Fibroblast of lung (primary cell): Measurements from ENCODE around the gene LHFPL6. TPM values are rescaled to one million over a fixed set of nuclear protein-coding genes. Genes with fewer than 3 reads are reported as not detected.

Experiments used
- DNase-seq, 2 donors: peaks; one replicate each; pipeline versions ENCODE4 v3.0.0 to v3.0.0-alpha.2; 2010; ENCODE audit warnings: low read depth in 2 of 2
- H2AFZ ChIP-seq: 2 replicates; pipeline ENCODE4 v1.5.1; 2012; ENCODE audit warnings: low read length, control low read depth, inconsistent platforms
- H3K27ac ChIP-seq: 2 replicates; pipeline ENCODE4 v1.5.1; 2011; ENCODE audit warnings: low read length, control low read depth; ENCODE audit not compliant: insufficient read depth
- H3K27me3 ChIP-seq: 2 replicates; pipeline ENCODE4 v1.5.1; 2011; ENCODE audit warnings: mild to moderate bottlenecking, low read length; ENCODE audit not compliant: control insufficient read depth, insufficient read depth
- H3K36me3 ChIP-seq: 2 replicates; pipeline ENCODE4 v1.5.1; 2011; ENCODE audit warnings: low read length; ENCODE audit not compliant: control insufficient read depth, insufficient read depth
- H3K4me1 ChIP-seq: 2 replicates; pipeline ENCODE4 v1.5.1; 2011; ENCODE audit warnings: low read length; ENCODE audit not compliant: control insufficient read depth, insufficient read depth; ENCODE audit errors: extremely low read depth
- H3K4me2 ChIP-seq: 2 replicates; pipeline ENCODE4 v1.5.1; 2011; ENCODE audit warnings: low read length, control low read depth; ENCODE audit not compliant: insufficient read depth; ENCODE audit errors: extremely low read depth
- H3K4me3 ChIP-seq, 4 experiments: fragments of 200-600 bp in 1 of 4; sonication (generic) in 1 of 4; replicated peaks in 1 of 4; 2 replicates each; pipeline ENCODE4 v1.5.1; 2011 to 2016; ENCODE audit warnings: low read length in 4 of 4, low read depth in 3 of 4, mild to moderate bottlenecking in 3 of 4, control low read depth in 2 of 4, inconsistent platforms in 1 of 4, mixed read lengths in 1 of 4; ENCODE audit not compliant: insufficient read depth in 1 of 4; ENCODE audit errors: control extremely low read depth in 1 of 4
- H3K79me2 ChIP-seq: 2 replicates; pipeline ENCODE4 v1.5.1; 2012; ENCODE audit warnings: mild to moderate bottlenecking, low read length, inconsistent platforms; ENCODE audit not compliant: control insufficient read depth, insufficient read depth
- H3K9ac ChIP-seq: 2 replicates; pipeline ENCODE4 v1.5.1; 2011; ENCODE audit warnings: mild to moderate bottlenecking, low read length, control low read depth; ENCODE audit not compliant: insufficient read depth
- H3K9me3 ChIP-seq: 2 replicates; pipeline ENCODE4 v1.5.1; 2012; ENCODE audit warnings: low read depth, low read length; ENCODE audit not compliant: control insufficient read depth, insufficient read depth
- H4K20me1 ChIP-seq: 2 replicates; pipeline ENCODE4 v1.5.1; 2011; ENCODE audit warnings: low read length; ENCODE audit not compliant: control insufficient read depth, insufficient read depth; ENCODE audit errors: extremely low read depth
- CTCF ChIP-seq, 2 donors: IDR thresholded peaks in 1 of 2; conservative IDR thresholded peaks in 1 of 2; 1 replicate in 1 of 2; 2 replicates in 1 of 2; pipeline ENCODE4 v1.5.1; 2011 to 2012; ENCODE audit warnings: low read length in 2 of 2, control low read depth in 1 of 2, inconsistent platforms in 1 of 2, low read depth in 1 of 2, mild to moderate bottlenecking in 1 of 2
- EZH2 ChIP-seq: IDR thresholded peaks from 2 replicates; pipeline ENCODE4 v1.5.1; 2012; ENCODE audit warnings: low read length, control low read depth, mild to moderate bottlenecking; ENCODE audit errors: missing control alignments
- polyA plus RNA-seq, 2 donors: library from polyadenylated mRNA; depleted of rRNA in 1 of 2; stranded (reverse) in 1 of 2; unstranded in 1 of 2; fragments of >200 nt; gene quantifications; 2 replicates each; pipeline ENCODE4 v1.2.1, GENCODE V29; 2011 to 2012; ENCODE audit warnings: missing spikeins in 1 of 2
- total RNA-seq: library from RNA; depleted of rRNA; stranded (reverse); fragments of >200 nt; gene quantifications from 2 replicates; pipeline ENCODE4 v1.2.1, GENCODE V29; 2014

LHFPL6 gene
- total and polyA plus RNA-seq, 2 donors (not counting 1 experiment from before 2014, with no cell fraction given): 42.4 to 86.8 TPM

GRCh38 chr13:39410964-39411363 lies 192.0 kb downstream of the LHFPL6 start:
- Histone ChIP-seq H4K20me1 (no peaks in the 10 kb centered on the region), H3K36me3 (no peaks in the 10 kb centered on the region), H3K79me2 (no peaks in the 10 kb centered on the region), H3K9ac (no peak overlapping the region), H3K4me1 (peaks cover 2% of the 10 kb centered on the region), H2AFZ (no peak overlapping the region), H3K27me3 (no peaks in the 10 kb centered on the region), H3K4me2 (no peak overlapping the region), H3K9me3 (no peaks in the 10 kb centered on the region), H3K4me3 (no peak overlapping the region), H3K27ac (no peak overlapping the region)
- TF ChIP-seq EZH2 (no peak), CTCF (conservative IDR thresholded peaks at IDR 0.05 in 1 of 2, IDR thresholded peaks at IDR 0.05 in 1 of 2; ENCODE audit: low read depth in 1 of 2, low read length in 2 of 2) (no peak)
- no peak for DNase-seq

GRCh38 chr13:39410096-39410901 lies 192.7 kb downstream of the LHFPL6 start:
- H3K27me3 ChIP-seq: no peaks in the 10 kb centered on the region
- H3K4me1 ChIP-seq: peaks cover 2% of the 10 kb centered on the region
- H3K79me2 ChIP-seq: no peaks in the 10 kb centered on the region
- no peak overlapping the region for H3K9ac ChIP-seq
- peak; percentile 68 to 77 for DNase-seq
- no peak overlapping the region for H3K27ac ChIP-seq
- H4K20me1 ChIP-seq: no peaks in the 10 kb centered on the region
- no peak overlapping the region for H3K4me2 ChIP-seq
- no peak overlapping the region for H3K4me3 ChIP-seq
- no peaks in the 10 kb centered on the region for H3K36me3 ChIP-seq
- H2AFZ ChIP-seq: no peak overlapping the region
- no peaks in the 10 kb centered on the region for H3K9me3 ChIP-seq
- TF ChIP-seq EZH2 (no peak), CTCF (conservative IDR thresholded peaks at IDR 0.05 in 1 of 2, IDR thresholded peaks at IDR 0.05 in 1 of 2; ENCODE audit: low read depth in 1 of 2, low read length in 2 of 2) (no peak)

- H3K4me3 ChIP-seq: no peak overlapping the region
- no peak for DNase-seq
- no peaks in the 10 kb centered on the region for H4K20me1 ChIP-seq
- no peaks in the 10 kb centered on the region for H3K36me3 ChIP-seq
- H3K4me1 ChIP-seq: peaks cover 2% of the 10 kb centered on the region
- no peaks in the 10 kb centered on the region for H3K79me2 ChIP-seq
- no peaks in the 10 kb centered on the region for H3K27me3 ChIP-seq
- TF ChIP-seq EZH2 (no peak), CTCF (conservative IDR thresholded peaks at IDR 0.05 in 1 of 2, IDR thresholded peaks at IDR 0.05 in 1 of 2; ENCODE audit: low read depth in 1 of 2, low read length in 2 of 2) (no peak)
- H3K4me2 ChIP-seq: peak overlapping the region; percentile 19
- H3K27ac ChIP-seq: no peak overlapping the region
- H3K9me3 ChIP-seq: no peaks in the 10 kb centered on the region
- H3K9ac ChIP-seq: no peak overlapping the region
- H2AFZ ChIP-seq: no peak overlapping the region
Measured at GRCh38 chr13:39408512-39408911, 194.5 kb downstream of the LHFPL6 start.
